GM23338 (cell line): ENCODE measurements around the gene KLHL13. TPM values are rescaled to one million over a fixed set of nuclear protein-coding genes. Genes with fewer than 3 reads are reported as not detected.
"Not testable (repeated sequence)": the region's sequence is repeated elsewhere in the genome, so short reads cannot be mapped to it uniquely, and the experiment has no call there.

Experiments
- ATAC-seq: fragments of 200-7000 bp; cut with Tn5 transposase; 3 replicates; pipeline ENCODE4 v1.9.1; 2020
- DNase-seq: peaks from one replicate; pipeline ENCODE4 v3.0.0-alpha.2; 2015; ENCODE audit warnings: low spot score
- H2AFZ ChIP-seq: fragments of 200-600 bp; sonication (generic); 2 replicates; pipeline ENCODE4 v1.8.0; 2016; ENCODE audit warnings: antibody characterized with exemption, mild to moderate bottlenecking, moderate library complexity
- H3F3A ChIP-seq: fragments of 200-600 bp; sonication (generic); replicated peaks from 2 replicates; pipeline ENCODE4 v1.8.0; 2017; ENCODE audit warnings: antibody characterized with exemption, mixed run types, low read depth
- H3K27ac ChIP-seq: fragments of 200-600 bp; sonication (generic); 2 replicates; pipeline ENCODE4 v1.6.1; 2016; ENCODE audit warnings: low read depth
- H3K27me3 ChIP-seq: fragments of 200-600 bp; sonication (generic); 2 replicates; pipeline ENCODE4 v1.8.0; 2016; ENCODE audit warnings: mild to moderate bottlenecking, mixed run types, moderate library complexity; ENCODE audit not compliant: insufficient read depth
- H3K36me3 ChIP-seq: fragments of 200-600 bp; sonication (generic); 2 replicates; pipeline ENCODE4 v1.8.0; 2016; ENCODE audit warnings: mild to moderate bottlenecking; ENCODE audit not compliant: insufficient read depth
- H3K4me1 ChIP-seq: fragments of 200-600 bp; sonication (generic); 2 replicates; pipeline ENCODE4 v1.8.0; 2016; ENCODE audit warnings: mild to moderate bottlenecking, moderate library complexity; ENCODE audit not compliant: insufficient read depth
- H3K4me2 ChIP-seq: fragments of 200-600 bp; sonication (generic); 2 replicates; pipeline ENCODE4 v1.7.1; 2017; ENCODE audit warnings: mixed run types
- H3K4me3 ChIP-seq: fragments of 200-600 bp; sonication (generic); 2 replicates; pipeline ENCODE4 v1.6.1; 2016; ENCODE audit warnings: mixed run types
- H3K79me2 ChIP-seq: fragments of 200-600 bp; sonication (generic); replicated peaks from 2 replicates; pipeline ENCODE4 v1.8.0; 2017; ENCODE audit warnings: mild to moderate bottlenecking; ENCODE audit not compliant: insufficient read depth
- H3K9me2 ChIP-seq: fragments of 200-600 bp; sonication (generic); 2 replicates; pipeline ENCODE4 v1.8.0; 2017; ENCODE audit not compliant: insufficient read depth
- H4K20me1 ChIP-seq: fragments of 200-600 bp; sonication (generic); replicated peaks from 2 replicates; pipeline ENCODE4 v1.8.0; 2017; ENCODE audit warnings: mild to moderate bottlenecking; ENCODE audit not compliant: insufficient read depth
- H3K27ac Mint-ChIP-seq: 2 replicates; pipeline ENCODE4 v1.8.0; 2020; ENCODE audit warnings: inconsistent platforms, mild to moderate bottlenecking, moderate library complexity, mixed read lengths
- H3K27me3 Mint-ChIP-seq: 3 replicates; pipeline ENCODE4 v1.8.0; 2022; ENCODE audit warnings: low read depth, mild to moderate bottlenecking, moderate library complexity, mixed read lengths, inconsistent platforms; ENCODE audit not compliant: insufficient read depth, poor library complexity
- H3K36me3 Mint-ChIP-seq: 3 replicates; pipeline ENCODE4 v1.8.0; 2021; ENCODE audit warnings: low read depth, mild to moderate bottlenecking, inconsistent platforms, moderate library complexity, mixed read lengths
- H3K4me1 Mint-ChIP-seq: 3 replicates; pipeline ENCODE4 v1.8.0; 2020; ENCODE audit warnings: mild to moderate bottlenecking, inconsistent platforms, mixed read lengths
- H3K4me3 Mint-ChIP-seq: 3 replicates; pipeline ENCODE4 v1.8.0; 2021; ENCODE audit warnings: moderate library complexity, mild to moderate bottlenecking, inconsistent platforms, mixed read lengths
- H3K9me3 Mint-ChIP-seq: 3 replicates; pipeline ENCODE4 v1.8.0; 2020; ENCODE audit warnings: moderate library complexity, mild to moderate bottlenecking, inconsistent platforms, mixed read lengths
- EZH2 ChIP-seq: fragments of 200-600 bp; sonication (generic); IDR thresholded peaks from one replicate; pipeline ENCODE4 v1.8.0; 2017; ENCODE audit warnings: antibody characterized with exemption, mild to moderate bottlenecking, low read depth; ENCODE audit not compliant: unreplicated experiment
- EZH2phosphoT487 ChIP-seq: fragments of 200-600 bp; sonication (generic); IDR thresholded peaks from one replicate; pipeline ENCODE4 v1.8.1; 2018; ENCODE audit warnings: antibody characterized with exemption; ENCODE audit not compliant: unreplicated experiment
- JUNB ChIP-seq: IDR thresholded peaks from one replicate; pipeline ENCODE4 v1.6.1; 2016; ENCODE audit warnings: antibody characterized with exemption; ENCODE audit not compliant: unreplicated experiment
- NANOG ChIP-seq: IDR thresholded peaks from 2 replicates; pipeline ENCODE4 v1.6.1; 2016; ENCODE audit warnings: antibody characterized with exemption, borderline replicate concordance
- STAT1 ChIP-seq: IDR thresholded peaks from one replicate; pipeline ENCODE4 v1.6.1; 2016; ENCODE audit warnings: antibody characterized with exemption; ENCODE audit not compliant: unreplicated experiment
- ZNF331 ChIP-seq: fragments of 250-450 bp; sonication (Bioruptor Pico); IDR thresholded peaks from 2 replicates; pipeline ENCODE4 v1.5.0; 2020; ENCODE audit warnings: low read depth, mild to moderate bottlenecking, moderate library complexity
- polyA plus RNA-seq: library from polyadenylated mRNA; unstranded; fragments of >200 nt; fragmentation: Nextera tagmentation; extraction: Ambion mirVana; gene quantifications from 2 replicates; pipeline ENCODE4 v1.2.1, GENCODE V29; 2016
- total RNA-seq: library from RNA; depleted of rRNA; stranded (reverse); fragments of >200 nt; shearing (Covaris generic); gene quantifications from 2 replicates; pipeline ENCODE4 v1.2.3, GENCODE V29; 2014
- TF ChIP-seq, protein P1 (sequence below), 2 experiments: fragments of 200-600 bp in 1 of 2; sonication (generic) in 1 of 2; conservative IDR thresholded peaks; 2 replicates each; pipeline versions ENCODE4 v1.5.1 to v1.6.1; 2016 to 2017; ENCODE audit warnings: antibody characterized with exemption in 2 of 2, low read depth in 2 of 2, mild to moderate bottlenecking in 2 of 2, moderate library complexity in 1 of 2
- TF ChIP-seq, protein P2 (sequence below): fragments of 250-450 bp; sonication (Bioruptor Pico); IDR thresholded peaks from 2 replicates; pipeline ENCODE4 v1.5.0; 2020; ENCODE audit warnings: mild to moderate bottlenecking, moderate library complexity

Gene KLHL13
- total and polyA plus RNA-seq, 2 experiments from 2014 or later = 5.9 to 10.9 TPM

DNA sequence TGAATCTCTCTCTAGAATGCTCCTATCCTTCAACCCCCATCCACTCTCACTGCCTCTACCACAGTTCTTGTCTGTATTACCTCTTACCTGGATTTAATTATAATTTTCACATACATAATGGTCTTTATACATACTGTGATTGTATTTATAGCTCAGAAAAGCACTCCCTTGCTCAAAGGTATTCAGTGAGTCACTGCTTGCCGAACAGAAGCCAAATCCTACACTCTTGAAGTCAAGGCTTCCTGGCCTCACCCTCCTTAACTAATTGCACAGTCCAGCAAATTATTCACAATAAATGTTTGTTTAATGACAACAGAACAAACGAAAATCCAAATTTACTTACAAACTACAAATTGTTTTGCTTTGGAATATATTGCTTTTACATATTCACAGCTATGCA lies 159.5 kb downstream of the KLHL13 start:
- H2AFZ ChIP-seq = no peak overlapping the region
- Mint-ChIP-seq H3K27me3 (no peaks in the 10 kb centered on the region), H3K27ac (no peak overlapping the region; the same call in 1 of the 2 replicates), H3K4me3 (no peak overlapping the region), H3K4me1 (no peaks in the 10 kb centered on the region), H3K9me3 (no peaks in the 10 kb centered on the region), H3K36me3 (no peaks in the 10 kb centered on the region)
- H3K27me3 ChIP-seq = no peaks in the 10 kb centered on the region
- no peaks in the 10 kb centered on the region for H3K79me2 ChIP-seq
- no peak overlapping the region for H3K4me3 ChIP-seq
- H4K20me1 ChIP-seq = no peaks in the 10 kb centered on the region
- DNase-seq (no peak), ATAC-seq (no peak)
- H3F3A ChIP-seq = no peaks in the 10 kb centered on the region
- H3K4me2 ChIP-seq = no peak overlapping the region
- TF ChIP-seq JUNB (no peak), NANOG (no peak)
- no peak overlapping the region for H3K27ac ChIP-seq
- H3K9me2 ChIP-seq = no peaks in the 10 kb centered on the region
- H3K36me3 ChIP-seq = no peaks in the 10 kb centered on the region
- H3K4me1 ChIP-seq = no peaks in the 10 kb centered on the region

DNA sequence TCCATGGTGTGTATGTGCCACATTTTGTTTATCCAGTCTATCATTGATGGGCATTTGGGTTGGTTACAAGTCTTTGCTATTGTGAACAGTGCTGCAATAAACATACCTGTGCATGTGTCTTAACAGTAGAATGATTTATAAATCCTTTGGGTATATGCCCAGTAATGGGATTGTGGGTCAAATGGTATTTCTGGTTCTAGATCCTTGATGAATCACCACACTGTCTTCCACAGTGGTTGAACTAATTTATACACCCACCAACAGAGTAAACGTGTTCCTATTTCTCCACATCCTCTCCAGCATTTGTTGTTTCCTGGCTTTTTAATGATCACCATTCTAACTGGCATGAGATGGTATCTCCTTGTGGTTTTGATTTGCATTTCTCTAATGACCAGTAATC lies 177.3 kb downstream of the KLHL13 start:
- H3K4me3 ChIP-seq, H3K36me3 ChIP-seq, H2AFZ ChIP-seq, DNase-seq, H3K79me2 ChIP-seq, H3F3A ChIP-seq, H3K4me3 Mint-ChIP-seq, H3K9me2 ChIP-seq, H3K27ac Mint-ChIP-seq, H3K27ac ChIP-seq, H3K27me3 ChIP-seq, H3K9me3 Mint-ChIP-seq, H3K4me1 ChIP-seq, H3K36me3 Mint-ChIP-seq, H4K20me1 ChIP-seq, H3K4me2 ChIP-seq, ATAC-seq, H3K4me1 Mint-ChIP-seq, H3K27me3 Mint-ChIP-seq: not testable (repeated sequence)

DNA sequence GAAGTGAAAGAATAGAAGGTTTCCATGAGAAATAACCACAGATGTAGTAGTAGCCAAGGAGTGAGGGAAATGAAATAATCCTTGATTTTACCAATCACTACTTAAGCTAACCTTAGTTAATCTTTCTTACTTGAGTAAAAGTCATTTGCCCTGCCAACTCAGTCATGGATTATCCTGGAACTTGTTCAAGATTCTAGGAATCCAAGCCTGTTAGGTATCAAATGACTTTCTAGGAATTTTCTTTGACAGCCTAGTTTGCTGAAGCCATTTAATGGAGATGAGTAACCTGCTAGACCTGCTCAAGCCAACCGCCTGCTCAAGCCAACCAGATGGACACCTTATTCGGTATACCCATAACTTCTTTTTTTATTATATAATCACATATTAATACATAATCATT lies 180.5 kb downstream of the KLHL13 start:
- Histone ChIP-seq H3K27me3 (no peaks in the 10 kb centered on the region), H3K9me2 (no peaks in the 10 kb centered on the region), H3K36me3 (no peaks in the 10 kb centered on the region), H3K4me3 (no peak overlapping the region), H2AFZ (no peak overlapping the region), H3K4me2 (no peak overlapping the region), H3K27ac (no peak overlapping the region), H3K79me2 (no peaks in the 10 kb centered on the region), H3K4me1 (no peaks in the 10 kb centered on the region), H4K20me1 (no peaks in the 10 kb centered on the region), H3F3A (no peaks in the 10 kb centered on the region)
- no peaks in the 10 kb centered on the region for H3K4me1 Mint-ChIP-seq
- ATAC-seq (no peak), DNase-seq (no peak)
- no peak for TF ChIP-seq JUNB
- no peak for TF ChIP-seq EZH2
- TF ChIP-seq, protein P1, sequence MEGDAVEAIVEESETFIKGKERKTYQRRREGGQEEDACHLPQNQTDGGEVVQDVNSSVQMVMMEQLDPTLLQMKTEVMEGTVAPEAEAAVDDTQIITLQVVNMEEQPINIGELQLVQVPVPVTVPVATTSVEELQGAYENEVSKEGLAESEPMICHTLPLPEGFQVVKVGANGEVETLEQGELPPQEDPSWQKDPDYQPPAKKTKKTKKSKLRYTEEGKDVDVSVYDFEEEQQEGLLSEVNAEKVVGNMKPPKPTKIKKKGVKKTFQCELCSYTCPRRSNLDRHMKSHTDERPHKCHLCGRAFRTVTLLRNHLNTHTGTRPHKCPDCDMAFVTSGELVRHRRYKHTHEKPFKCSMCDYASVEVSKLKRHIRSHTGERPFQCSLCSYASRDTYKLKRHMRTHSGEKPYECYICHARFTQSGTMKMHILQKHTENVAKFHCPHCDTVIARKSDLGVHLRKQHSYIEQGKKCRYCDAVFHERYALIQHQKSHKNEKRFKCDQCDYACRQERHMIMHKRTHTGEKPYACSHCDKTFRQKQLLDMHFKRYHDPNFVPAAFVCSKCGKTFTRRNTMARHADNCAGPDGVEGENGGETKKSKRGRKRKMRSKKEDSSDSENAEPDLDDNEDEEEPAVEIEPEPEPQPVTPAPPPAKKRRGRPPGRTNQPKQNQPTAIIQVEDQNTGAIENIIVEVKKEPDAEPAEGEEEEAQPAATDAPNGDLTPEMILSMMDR (conservative IDR thresholded peaks at IDR 0.05; ENCODE audit: low read depth in 2 of 2) = no peak
- no peak for TF ChIP-seq STAT1
- no peak for TF ChIP-seq EZH2phosphoT487
- no peak for TF ChIP-seq ZNF331
- TF ChIP-seq, protein P2, sequence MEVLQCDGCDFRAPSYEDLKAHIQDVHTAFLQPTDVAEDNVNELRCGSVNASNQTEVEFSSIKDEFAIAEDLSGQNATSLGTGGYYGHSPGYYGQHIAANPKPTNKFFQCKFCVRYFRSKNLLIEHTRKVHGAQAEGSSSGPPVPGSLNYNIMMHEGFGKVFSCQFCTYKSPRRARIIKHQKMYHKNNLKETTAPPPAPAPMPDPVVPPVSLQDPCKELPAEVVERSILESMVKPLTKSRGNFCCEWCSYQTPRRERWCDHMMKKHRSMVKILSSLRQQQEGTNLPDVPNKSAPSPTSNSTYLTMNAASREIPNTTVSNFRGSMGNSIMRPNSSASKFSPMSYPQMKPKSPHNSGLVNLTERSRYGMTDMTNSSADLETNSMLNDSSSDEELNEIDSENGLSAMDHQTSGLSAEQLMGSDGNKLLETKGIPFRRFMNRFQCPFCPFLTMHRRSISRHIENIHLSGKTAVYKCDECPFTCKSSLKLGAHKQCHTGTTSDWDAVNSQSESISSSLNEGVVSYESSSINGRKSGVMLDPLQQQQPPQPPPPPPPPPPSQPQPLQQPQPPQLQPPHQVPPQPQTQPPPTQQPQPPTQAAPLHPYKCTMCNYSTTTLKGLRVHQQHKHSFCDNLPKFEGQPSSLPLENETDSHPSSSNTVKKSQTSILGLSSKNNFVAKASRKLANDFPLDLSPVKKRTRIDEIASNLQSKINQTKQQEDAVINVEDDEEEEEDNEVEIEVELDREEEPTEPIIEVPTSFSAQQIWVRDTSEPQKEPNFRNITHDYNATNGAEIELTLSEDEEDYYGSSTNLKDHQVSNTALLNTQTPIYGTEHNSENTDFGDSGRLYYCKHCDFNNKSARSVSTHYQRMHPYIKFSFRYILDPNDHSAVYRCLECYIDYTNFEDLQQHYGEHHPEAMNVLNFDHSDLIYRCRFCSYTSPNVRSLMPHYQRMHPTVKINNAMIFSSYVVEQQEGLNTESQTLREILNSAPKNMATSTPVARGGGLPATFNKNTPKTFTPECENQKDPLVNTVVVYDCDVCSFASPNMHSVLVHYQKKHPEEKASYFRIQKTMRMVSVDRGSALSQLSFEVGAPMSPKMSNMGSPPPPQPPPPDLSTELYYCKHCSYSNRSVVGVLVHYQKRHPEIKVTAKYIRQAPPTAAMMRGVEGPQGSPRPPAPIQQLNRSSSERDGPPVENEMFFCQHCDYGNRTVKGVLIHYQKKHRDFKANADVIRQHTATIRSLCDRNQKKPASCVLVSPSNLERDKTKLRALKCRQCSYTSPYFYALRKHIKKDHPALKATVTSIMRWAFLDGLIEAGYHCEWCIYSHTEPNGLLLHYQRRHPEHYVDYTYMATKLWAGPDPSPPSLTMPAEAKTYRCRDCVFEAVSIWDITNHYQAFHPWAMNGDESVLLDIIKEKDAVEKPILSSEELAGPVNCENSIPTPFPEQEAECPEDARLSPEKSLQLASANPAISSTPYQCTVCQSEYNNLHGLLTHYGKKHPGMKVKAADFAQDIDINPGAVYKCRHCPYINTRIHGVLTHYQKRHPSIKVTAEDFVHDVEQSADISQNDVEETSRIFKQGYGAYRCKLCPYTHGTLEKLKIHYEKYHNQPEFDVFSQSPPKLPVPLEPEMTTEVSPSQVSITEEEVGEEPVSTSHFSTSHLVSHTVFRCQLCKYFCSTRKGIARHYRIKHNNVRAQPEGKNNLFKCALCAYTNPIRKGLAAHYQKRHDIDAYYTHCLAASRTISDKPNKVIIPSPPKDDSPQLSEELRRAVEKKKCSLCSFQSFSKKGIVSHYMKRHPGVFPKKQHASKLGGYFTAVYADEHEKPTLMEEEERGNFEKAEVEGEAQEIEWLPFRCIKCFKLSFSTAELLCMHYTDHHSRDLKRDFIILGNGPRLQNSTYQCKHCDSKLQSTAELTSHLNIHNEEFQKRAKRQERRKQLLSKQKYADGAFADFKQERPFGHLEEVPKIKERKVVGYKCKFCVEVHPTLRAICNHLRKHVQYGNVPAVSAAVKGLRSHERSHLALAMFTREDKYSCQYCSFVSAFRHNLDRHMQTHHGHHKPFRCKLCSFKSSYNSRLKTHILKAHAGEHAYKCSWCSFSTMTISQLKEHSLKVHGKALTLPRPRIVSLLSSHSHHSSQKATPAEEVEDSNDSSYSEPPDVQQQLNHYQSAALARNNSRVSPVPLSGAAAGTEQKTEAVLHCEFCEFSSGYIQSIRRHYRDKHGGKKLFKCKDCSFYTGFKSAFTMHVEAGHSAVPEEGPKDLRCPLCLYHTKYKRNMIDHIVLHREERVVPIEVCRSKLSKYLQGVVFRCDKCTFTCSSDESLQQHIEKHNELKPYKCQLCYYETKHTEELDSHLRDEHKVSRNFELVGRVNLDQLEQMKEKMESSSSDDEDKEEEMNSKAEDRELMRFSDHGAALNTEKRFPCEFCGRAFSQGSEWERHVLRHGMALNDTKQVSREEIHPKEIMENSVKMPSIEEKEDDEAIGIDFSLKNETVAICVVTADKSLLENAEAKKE (CRISPR knock-in tag) = no peak
- no peak for TF ChIP-seq NANOG
- H3K9me3 Mint-ChIP-seq = no peaks in the 10 kb centered on the region
- H3K27ac Mint-ChIP-seq = no peak overlapping the region
- no peaks in the 10 kb centered on the region for H3K36me3 Mint-ChIP-seq
- H3K27me3 Mint-ChIP-seq = no peaks in the 10 kb centered on the region
- H3K4me3 Mint-ChIP-seq = no peak overlapping the region
